HG02885 (cell line): Measurements from ENCODE around the gene ENTPD1.
"Not testable (repeated sequence)": the region's sequence is repeated elsewhere in the genome, so short reads cannot be mapped to it uniquely, and the experiment has no call there.

Experiments
- ATAC-seq: cut with Tn5 transposase; IDR thresholded peaks from one replicate; pipeline ENCODE4 v1.9.1; 2021; ENCODE audit warnings: mild to moderate bottlenecking; ENCODE audit not compliant: unreplicated experiment, poor library complexity

ENTPD1 gene

GRCh38 chr10:95793401-95794045 is 37.6 kb downstream of the ENTPD1 start:
- ATAC-seq: no peak

GRCh38 chr10:95794195-95794594 is 38.2 kb downstream of the ENTPD1 start:
- ATAC-seq: no peak

GRCh38 chr10:95795602-95796001 is 39.6 kb downstream of the ENTPD1 start:
- ATAC-seq: no peak

GRCh38 chr10:95796504-95796903 is 40.5 kb downstream of the ENTPD1 start:
- ATAC-seq: no peak

- ATAC-seq: no peak
Observed at GRCh38 chr10:95798096-95798855, 42.3 kb downstream of the ENTPD1 start.

- ATAC-seq: not testable (repeated sequence)
Observed at GRCh38 chr10:95800286-95800685, 44.3 kb downstream of the ENTPD1 start.

- not testable (repeated sequence) for ATAC-seq
Observed at GRCh38 chr10:95806687-95807380, 50.9 kb downstream of the ENTPD1 start.

- ATAC-seq: not testable (repeated sequence)
Observed at GRCh38 chr10:95808705-95809308, 52.8 kb downstream of the ENTPD1 start.

GRCh38 chr10:95809370-95810197 is 53.6 kb downstream of the ENTPD1 start:
- ATAC-seq: no peak

- no peak for ATAC-seq
Observed at GRCh38 chr10:95810198-95810976, 54.4 kb downstream of the ENTPD1 start.

GRCh38 chr10:95813054-95813685 is 57.2 kb downstream of the ENTPD1 start:
- no peak for ATAC-seq

- ATAC-seq: no peak
Observed at GRCh38 chr10:95814011-95814727, 58.2 kb downstream of the ENTPD1 start.

- no peak for ATAC-seq
Observed at GRCh38 chr10:95815133-95815532, 59.2 kb downstream of the ENTPD1 start.

- ATAC-seq: no peak
Observed at GRCh38 chr10:95815701-95816240, 59.8 kb downstream of the ENTPD1 start.

- ATAC-seq: no peak
Observed at GRCh38 chr10:95818010-95818409, 62.0 kb downstream of the ENTPD1 start.

GRCh38 chr10:95818668-95819067 is 62.7 kb downstream of the ENTPD1 start:
- no peak for ATAC-seq

GRCh38 chr10:95819620-95820329 is 63.8 kb downstream of the ENTPD1 start:
- ATAC-seq: no peak
